Muscle layer of duodenum (tissue), 2 donors: Measurements from ENCODE around the gene CYP27B1.
"Not testable (repeated sequence)": the region's sequence is repeated elsewhere in the genome, so short reads cannot be mapped to it uniquely, and the experiment has no call there.

Experiments used
- H3K27ac ChIP-seq: one replicate; pipeline ENCODE4 v1.7.0; 2013; ENCODE audit warnings: mild to moderate bottlenecking, low read length
- H3K27me3 ChIP-seq: one replicate; pipeline ENCODE4 v1.7.0; 2013; ENCODE audit warnings: low read depth, mild to moderate bottlenecking, control low read depth, low read length
- H3K36me3 ChIP-seq, 2 donors: one replicate each; pipeline ENCODE4 v1.7.0; 2013; ENCODE audit warnings: low read length in 2 of 2, control low read depth in 1 of 2, mild to moderate bottlenecking in 1 of 2; ENCODE audit not compliant: insufficient read depth in 2 of 2, control insufficient read depth in 1 of 2
- H3K4me1 ChIP-seq, 2 donors: one replicate each; pipeline ENCODE4 v1.7.0; 2013; ENCODE audit warnings: low read length in 2 of 2, mild to moderate bottlenecking in 2 of 2, control low read depth in 1 of 2, moderate library complexity in 1 of 2; ENCODE audit not compliant: insufficient read depth in 2 of 2, control insufficient read depth in 1 of 2
- H3K4me3 ChIP-seq, 2 donors: one replicate each; pipeline ENCODE4 v1.7.0; 2013; ENCODE audit warnings: low read length in 2 of 2, low read depth in 1 of 2, mild to moderate bottlenecking in 1 of 2
- H3K9me3 ChIP-seq, 2 donors: one replicate each; pipeline ENCODE4 v1.7.0; 2013; ENCODE audit warnings: low read length in 2 of 2, control low read depth in 1 of 2, mild to moderate bottlenecking in 1 of 2; ENCODE audit not compliant: control insufficient read depth in 1 of 2
- donor health status: healthy.

The CYP27B1 gene

DNA sequence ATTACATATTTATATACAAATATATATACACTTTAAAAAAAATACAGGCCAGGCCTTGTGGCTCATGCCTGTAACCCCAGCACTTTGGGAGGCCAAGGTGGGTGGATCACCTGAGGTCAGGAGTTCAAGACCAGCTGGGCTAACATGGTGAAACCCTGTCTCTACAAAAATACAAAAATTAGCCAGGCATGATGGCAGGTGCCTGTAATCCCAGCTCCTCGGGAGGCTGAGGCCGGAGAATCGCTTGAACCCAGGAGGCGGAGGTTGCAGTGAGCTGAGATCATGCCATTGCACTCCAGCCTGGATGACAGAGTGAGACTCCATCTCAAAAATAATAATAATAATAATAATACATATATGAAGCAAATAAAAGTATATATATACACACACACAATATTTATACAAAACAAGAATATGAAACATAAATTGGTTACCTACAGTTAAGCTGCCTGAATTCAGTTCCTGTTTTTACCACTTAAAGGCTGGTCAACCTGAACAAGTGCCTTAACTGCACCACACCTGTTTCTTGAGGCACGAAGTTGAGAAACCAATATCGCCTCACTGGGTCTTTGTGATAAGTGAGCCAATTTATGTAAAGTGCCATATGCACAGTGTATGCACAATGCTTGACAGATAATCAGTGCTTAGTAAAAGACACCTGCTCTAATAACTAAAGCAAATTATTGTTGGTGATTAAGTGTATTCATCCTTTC is 51.7 kb downstream of the CYP27B1 start:
- H3K9me3 ChIP-seq, H3K27me3 ChIP-seq, H3K4me1 ChIP-seq, H3K4me3 ChIP-seq, H3K27ac ChIP-seq: not testable (repeated sequence)
- H3K36me3 ChIP-seq, result peaks cover 40 to 73% of the 10 kb centered on the region in 2 donors

- H3K27ac ChIP-seq, result no peak overlapping the region
- no peaks in the 10 kb centered on the region for H3K4me1 ChIP-seq
- H3K9me3 ChIP-seq, result no peaks in the 10 kb centered on the region
- peaks cover 25 to 55% of the 10 kb centered on the region in 2 donors for H3K36me3 ChIP-seq
- no peaks in the 10 kb centered on the region for H3K27me3 ChIP-seq
- H3K4me3 ChIP-seq, result no peak overlapping the region
These were observed 53.7 kb downstream of the CYP27B1 start for GRCh38 chr12:57713209-57713608.

DNA sequence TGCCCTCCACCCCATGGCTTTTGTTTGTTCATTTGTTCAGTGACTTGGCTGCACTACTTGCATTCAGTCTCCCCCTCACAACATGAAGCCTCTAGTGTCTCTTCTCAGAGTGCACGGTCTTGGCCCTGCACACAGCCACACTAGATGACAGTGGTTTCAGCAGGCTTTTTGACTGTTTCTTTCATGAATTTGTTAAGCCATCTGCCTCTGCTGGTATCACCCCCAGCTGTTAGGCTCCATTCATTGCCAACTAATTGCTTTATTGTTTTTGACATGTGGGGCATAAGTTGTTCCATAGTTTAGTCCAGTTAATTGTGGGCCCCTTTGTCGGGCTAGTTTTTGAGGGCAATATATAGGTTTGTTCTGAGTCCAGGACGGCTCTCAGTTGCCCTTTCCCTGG is 54.2 kb downstream of the CYP27B1 start:
- H3K4me1 ChIP-seq, result no peaks in the 10 kb centered on the region
- no peak overlapping the region for H3K4me3 ChIP-seq
- no peak overlapping the region for H3K27ac ChIP-seq
- H3K27me3 ChIP-seq, result no peaks in the 10 kb centered on the region
- peaks cover 20 to 52% of the 10 kb centered on the region in 2 donors for H3K36me3 ChIP-seq
- no peaks in the 10 kb centered on the region for H3K9me3 ChIP-seq
